ENCODE data around the gene MS4A4E. TPM values are rescaled to one million over a fixed set of nuclear protein-coding genes. Genes with fewer than 3 reads are reported as not detected.

MS4A4E gene
- polyA plus RNA-seq, 6 donors from 2014 or later, result not detected

DNA sequence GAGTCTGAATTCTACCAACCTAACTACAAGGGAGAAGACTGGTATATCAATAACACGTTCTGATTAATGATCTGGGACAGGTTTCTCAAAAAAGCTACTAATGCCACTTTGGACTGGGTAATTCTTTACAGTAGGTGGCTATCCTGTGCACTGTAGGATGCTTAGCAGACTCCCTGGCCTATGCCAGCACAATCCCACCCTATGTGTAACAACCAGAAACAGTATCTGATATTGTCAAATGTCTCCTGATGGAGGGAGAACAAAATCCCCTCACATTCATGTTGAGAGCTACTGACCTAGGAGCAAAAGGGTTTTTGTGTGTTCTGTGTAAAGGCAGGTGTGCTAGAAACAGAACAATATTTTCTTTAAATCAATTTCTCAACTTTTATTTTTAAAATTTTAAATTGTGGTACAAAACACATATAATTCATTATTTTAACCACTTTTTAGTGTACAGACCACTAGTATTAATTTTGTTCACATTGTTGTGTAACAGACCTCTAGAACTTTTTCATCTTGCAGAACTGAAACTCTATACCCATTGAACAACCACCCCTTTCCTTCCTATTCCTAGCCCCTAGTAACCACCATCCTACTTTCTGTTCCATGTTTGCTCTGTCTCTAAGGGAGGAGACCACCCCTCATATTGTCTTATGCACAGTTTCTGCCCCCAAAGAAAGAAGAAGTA lies 58.0 kb downstream of the MS4A4E start:
- peaks cover 38 to 56% (median 56%) of the 10 kb centered on the region in 3 donors for H3K4me1 Mint-ChIP-seq
- H3K27me3 Mint-ChIP-seq, result no peaks in the 10 kb centered on the region
- DNase-seq (peak; percentile 74), ATAC-seq (ENCODE audit: low read depth in 2 of 2) (peak; percentile 93 to 94)
- peak overlapping the region in 6 of 8 donors; percentile 12 to 55 (median 34) for H3K4me3 Mint-ChIP-seq
- peaks cover 2 to 11% (median 7%) of the 10 kb centered on the region in 7 donors for H3K9me3 Mint-ChIP-seq
- peak overlapping the region; percentile 0 to 89 (median 46) for H3K27ac Mint-ChIP-seq
- peaks cover 0 to 8% of the 10 kb centered on the region in 2 donors for H3K36me3 Mint-ChIP-seq

DNA sequence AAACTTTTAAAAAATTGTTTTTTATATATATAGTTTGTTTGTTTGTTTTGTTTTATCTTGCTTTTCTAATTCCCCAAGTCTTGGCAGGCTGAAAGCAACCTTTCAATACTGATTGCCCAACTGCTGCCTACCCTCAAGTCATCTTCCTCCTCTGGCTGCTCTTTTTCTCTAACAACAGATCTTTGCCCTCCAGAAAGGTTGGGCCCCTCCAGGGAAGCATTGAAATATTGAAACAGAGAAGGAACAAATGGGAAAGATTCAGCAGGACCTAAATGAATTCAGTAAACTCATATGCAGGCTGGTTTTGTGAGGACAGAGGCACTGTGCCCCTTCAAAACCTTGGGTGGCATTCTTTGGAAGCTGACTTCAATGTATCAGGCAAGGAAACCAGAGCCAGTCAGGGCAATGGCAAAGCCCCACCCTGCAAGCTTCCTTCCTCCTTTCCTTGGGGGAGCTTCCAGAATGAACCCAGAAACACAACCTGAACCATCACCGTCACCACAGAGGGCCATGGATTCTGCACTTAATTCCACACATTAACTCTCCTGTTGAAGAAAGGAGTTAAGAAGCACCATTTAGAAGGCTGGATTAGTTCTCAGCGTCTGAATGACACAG lies 59.2 kb downstream of the MS4A4E start:
- Mint-ChIP-seq H3K27ac (peak overlapping the region in 3 of 6 donors; percentile 0 to 89 (median 70)), H3K4me3 (peak overlapping the region in 4 of 8 donors; percentile 8 to 70 (median 30)), H3K4me1 (peaks cover 38 to 53% (median 52%) of the 10 kb centered on the region in 3 donors), H3K27me3 (peaks cover 0 to 5% (median 0%) of the 10 kb centered on the region in 3 donors), H3K9me3 (peaks cover 2 to 11% (median 7%) of the 10 kb centered on the region in 7 donors), H3K36me3 (peaks cover 0 to 8% of the 10 kb centered on the region in 2 donors)
- ATAC-seq (ENCODE audit: low read depth in 2 of 2), result no peak
- DNase-seq, result no peak

DNA sequence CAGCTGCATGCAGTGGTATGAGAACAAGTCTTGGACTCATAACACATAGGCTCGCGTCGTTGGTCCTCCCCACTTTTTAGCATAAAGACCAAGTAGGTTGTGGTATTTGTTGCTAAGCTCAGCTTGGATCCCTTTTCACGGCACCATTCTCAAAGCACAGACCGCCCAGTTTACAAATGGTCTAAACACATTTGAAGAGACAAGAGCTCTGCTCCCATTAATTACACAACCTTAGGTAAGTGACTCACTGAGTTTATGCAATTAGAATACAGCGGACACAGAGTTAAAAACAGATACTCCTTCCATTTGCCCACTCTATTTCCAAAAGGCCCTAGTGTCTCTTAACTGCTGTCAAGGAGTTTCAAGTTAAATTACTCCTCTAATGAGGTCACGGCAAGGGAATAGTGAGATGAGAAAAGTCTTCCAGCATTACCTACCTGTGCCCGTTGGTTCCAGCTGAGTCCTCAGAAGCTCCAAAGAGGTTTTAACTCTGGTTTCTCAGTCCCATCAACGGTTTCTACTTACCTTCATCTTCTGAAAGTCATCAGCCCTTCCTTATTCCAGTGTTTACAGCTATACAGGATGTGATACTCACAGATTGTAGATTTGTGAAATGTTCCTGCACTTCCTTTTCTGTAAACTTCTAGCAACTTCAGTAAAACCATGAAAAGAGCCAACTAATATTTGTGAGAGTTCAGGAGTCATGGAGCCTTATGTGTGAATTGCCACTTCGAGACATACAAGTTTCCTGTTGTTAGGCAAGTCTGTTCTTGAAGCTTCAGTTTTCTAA lies 60.2 kb downstream of the MS4A4E start, which contains the start of gene MS4A6A:
Gene MS4A6A (minus strand): TSS at position 543 of the 790 bp plus-strand sequence. CDS start 1,356 bp downstream, outside the sequence.
- H3K9me3 Mint-ChIP-seq, result peaks cover 2 to 11% (median 7%) of the 10 kb centered on the region in 7 donors
- DNase-seq (no peak), ATAC-seq (ENCODE audit: low read depth in 2 of 2) (no peak)
- peaks cover 0 to 8% of the 10 kb centered on the region in 2 donors for H3K36me3 Mint-ChIP-seq
- peak within 1 kb of the TSS in 3 of 6 donors; percentile 0 to 89 (median 70) for H3K27ac Mint-ChIP-seq
- peaks cover 38 to 49% (median 47%) of the 10 kb centered on the region in 3 donors for H3K4me1 Mint-ChIP-seq
- peaks cover 0 to 5% (median 0%) of the 10 kb centered on the region in 3 donors for H3K27me3 Mint-ChIP-seq
- peak within 1 kb of the TSS in 3 of 8 donors; percentile 1 to 49 (median 8) for H3K4me3 Mint-ChIP-seq

DNA sequence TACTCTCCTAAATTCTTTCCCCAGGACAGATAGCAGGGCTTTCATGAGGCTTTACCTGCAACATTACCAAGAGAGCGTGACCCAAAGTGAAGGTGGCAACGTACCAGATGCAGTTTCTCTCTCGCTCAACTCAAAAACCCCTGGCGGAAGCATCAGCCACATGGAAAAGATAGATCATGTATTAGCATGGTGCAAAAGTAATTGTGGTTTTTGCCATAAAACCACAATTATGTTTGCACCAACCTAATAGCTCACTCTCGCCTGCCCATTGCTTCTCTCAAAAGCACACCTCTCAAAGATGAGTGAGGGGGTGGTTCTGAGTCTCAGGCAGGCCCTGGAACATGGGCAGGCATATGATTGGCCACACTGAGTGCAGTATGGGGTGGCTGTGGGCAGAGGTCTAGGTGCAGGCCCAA lies 67.1 kb downstream of the MS4A4E start:
- peaks cover 0 to 14% (median 3%) of the 10 kb centered on the region in 7 donors for H3K9me3 Mint-ChIP-seq
- no peak overlapping the region for H3K27ac Mint-ChIP-seq
- H3K4me3 Mint-ChIP-seq, result no peak overlapping the region
- H3K4me1 Mint-ChIP-seq, result peaks cover 0 to 10% (median 4%) of the 10 kb centered on the region in 3 donors
- peaks cover 5 to 10% (median 6%) of the 10 kb centered on the region in 3 donors for H3K27me3 Mint-ChIP-seq
- H3K36me3 Mint-ChIP-seq, result peaks cover 4 to 7% of the 10 kb centered on the region in 2 donors
- DNase-seq (no peak), ATAC-seq (ENCODE audit: low read depth in 2 of 2) (no peak)

DNA sequence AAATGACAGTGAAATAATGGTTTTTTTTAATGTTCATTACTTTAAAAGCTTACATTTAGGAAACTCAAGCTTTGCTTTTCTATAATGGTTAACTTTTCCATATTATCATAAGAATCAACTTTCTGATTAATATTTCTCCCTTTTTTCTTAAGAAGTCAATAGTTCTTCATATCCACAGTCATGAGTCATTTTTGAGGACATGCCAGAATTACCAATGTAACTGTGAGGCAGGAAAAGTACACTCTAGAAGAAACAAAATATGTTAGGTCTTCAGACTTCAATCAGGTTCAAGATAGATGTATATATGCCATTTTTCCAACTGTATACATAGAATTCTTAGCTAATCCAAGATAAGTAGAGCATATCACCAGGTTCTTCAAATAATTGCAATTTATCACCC lies 70.9 kb downstream of the MS4A4E start:
- Mint-ChIP-seq H3K4me1 (peaks cover 0 to 10% (median 4%) of the 10 kb centered on the region in 3 donors), H3K36me3 (peaks cover 13 to 32% of the 10 kb centered on the region in 2 donors), H3K9me3 (peaks cover 13 to 48% (median 25%) of the 10 kb centered on the region in 7 donors), H3K27me3 (peaks cover 6 to 15% (median 6%) of the 10 kb centered on the region in 3 donors), H3K27ac (no peak overlapping the region), H3K4me3 (no peak overlapping the region)
- ATAC-seq (ENCODE audit: low read depth in 2 of 2) (no peak), DNase-seq (no peak)

DNA sequence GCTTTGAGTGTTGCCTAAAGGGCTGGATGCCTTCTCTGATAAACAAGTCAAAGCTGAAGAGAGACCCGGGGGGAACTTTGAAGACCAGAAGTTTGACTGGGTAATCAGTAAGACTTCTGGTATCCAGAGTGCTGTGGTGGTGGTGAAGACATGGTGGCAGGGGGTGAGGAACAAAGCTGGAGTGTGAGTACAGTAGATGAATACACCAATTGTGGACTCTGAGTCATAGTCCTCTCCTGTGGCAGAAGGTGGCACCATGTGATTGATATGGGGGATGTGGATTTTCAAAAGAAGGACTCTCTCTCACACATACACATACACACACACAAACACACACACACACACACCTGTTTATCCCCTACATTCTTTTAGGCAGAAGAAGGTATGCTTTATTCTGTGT lies 72.4 kb downstream of the MS4A4E start:
- no peak overlapping the region for H3K4me3 Mint-ChIP-seq
- no peak overlapping the region for H3K27ac Mint-ChIP-seq
- ATAC-seq (ENCODE audit: low read depth in 2 of 2) (no peak), DNase-seq (no peak)
- peaks cover 13 to 32% of the 10 kb centered on the region in 2 donors for H3K36me3 Mint-ChIP-seq
- H3K4me1 Mint-ChIP-seq, result peaks cover 0 to 3% (median under 1%) of the 10 kb centered on the region in 3 donors
- peaks cover 13 to 52% (median 28%) of the 10 kb centered on the region in 7 donors for H3K9me3 Mint-ChIP-seq
- H3K27me3 Mint-ChIP-seq, result peaks cover 6 to 15% (median 6%) of the 10 kb centered on the region in 3 donors

DNA sequence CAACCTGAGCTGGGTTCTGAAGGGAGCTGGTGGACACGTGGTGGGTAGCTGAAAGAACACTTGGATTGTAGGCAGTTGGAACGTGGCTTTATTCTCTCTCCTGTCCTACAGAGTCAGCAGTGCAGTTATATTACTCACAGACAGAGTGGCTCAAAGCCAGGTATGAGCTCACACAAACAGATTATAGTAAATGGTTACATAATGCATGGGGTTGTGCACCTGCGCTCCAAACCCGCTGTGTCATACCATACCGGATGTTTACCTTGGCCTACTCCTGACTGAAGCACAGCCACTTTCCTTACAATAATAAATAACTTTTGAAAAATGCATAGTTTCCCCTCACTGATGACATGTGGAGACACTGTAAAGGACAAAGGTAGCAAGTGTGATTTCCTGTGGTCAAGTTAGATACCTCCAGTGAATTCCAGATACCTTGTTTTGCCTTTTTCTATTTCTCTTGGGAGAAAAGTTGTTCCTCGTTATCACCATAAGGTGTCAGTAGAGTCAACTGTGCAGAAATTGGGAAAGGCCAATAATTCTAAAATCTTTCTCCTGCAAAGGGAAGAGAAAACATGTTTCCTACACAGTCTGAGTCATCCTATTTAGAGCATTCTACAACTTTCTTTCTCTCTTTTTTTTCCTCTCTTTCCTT lies 73.5 kb downstream of the MS4A4E start:
- peaks cover 0 to 2% (median 0%) of the 10 kb centered on the region in 3 donors for H3K4me1 Mint-ChIP-seq
- DNase-seq (no peak), ATAC-seq (ENCODE audit: low read depth in 2 of 2) (no peak)
- H3K36me3 Mint-ChIP-seq, result peaks cover 11 to 32% of the 10 kb centered on the region in 2 donors
- peaks cover 13 to 62% (median 28%) of the 10 kb centered on the region in 7 donors for H3K9me3 Mint-ChIP-seq
- H3K4me3 Mint-ChIP-seq, result no peak overlapping the region
- H3K27me3 Mint-ChIP-seq, result peaks cover 0 to 15% (median 6%) of the 10 kb centered on the region in 3 donors
- peak overlapping the region in 1 of 6 donors; percentile 84 for H3K27ac Mint-ChIP-seq

DNA sequence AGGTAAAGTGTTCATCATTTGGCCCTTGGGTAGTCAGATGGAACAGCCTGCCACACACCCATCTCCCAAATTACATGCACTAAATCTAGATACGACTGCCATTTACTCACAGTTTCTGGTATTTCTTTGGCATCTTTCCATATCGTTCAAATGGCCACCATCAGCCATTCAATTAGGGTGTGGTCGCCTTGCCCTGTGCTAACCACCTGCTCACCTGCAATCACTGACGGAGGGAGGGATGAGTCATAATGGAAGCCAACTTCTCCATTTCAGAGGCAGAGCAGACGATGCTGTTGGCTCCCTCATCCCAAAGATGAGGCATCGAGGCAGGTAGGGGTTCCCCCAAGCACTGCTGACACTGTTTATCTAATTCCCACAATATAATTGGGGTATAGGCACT lies 74.6 kb downstream of the MS4A4E start:
- peaks cover 13 to 64% (median 28%) of the 10 kb centered on the region in 7 donors for H3K9me3 Mint-ChIP-seq
- no peak for ATAC-seq (ENCODE audit: low read depth in 2 of 2)

DNA sequence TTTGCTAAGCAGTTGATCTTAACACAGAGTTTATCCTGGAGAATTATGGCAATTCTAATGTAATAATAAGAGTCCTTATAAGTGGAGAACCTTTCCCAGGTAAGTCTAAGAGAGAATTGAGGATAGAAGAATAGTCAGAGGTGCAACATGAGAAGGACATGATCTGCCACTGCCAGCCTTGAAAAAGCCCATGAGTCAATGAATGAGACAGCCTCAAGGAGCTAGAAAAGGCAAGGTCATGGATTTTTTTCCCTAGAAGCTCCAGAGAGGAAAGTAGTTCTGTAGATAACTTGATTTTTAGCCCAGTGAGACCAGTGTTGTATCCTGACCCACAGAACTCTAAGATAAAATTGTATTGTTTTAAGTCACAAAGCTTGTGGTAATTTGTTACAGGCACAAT lies 77.0 kb downstream of the MS4A4E start:
- Mint-ChIP-seq H3K36me3 (peaks cover 11 to 29% of the 10 kb centered on the region in 2 donors), H3K27ac (no peak overlapping the region), H3K4me3 (no peak overlapping the region), H3K9me3 (peaks cover 12 to 51% (median 28%) of the 10 kb centered on the region in 7 donors), H3K27me3 (peaks cover 0 to 6% (median 5%) of the 10 kb centered on the region in 3 donors), H3K4me1 (peaks cover 0 to 2% (median 0%) of the 10 kb centered on the region in 3 donors)
- no peak for DNase-seq
- ATAC-seq (ENCODE audit: low read depth in 2 of 2), result no peak

More for the DNA sequence above, 74.6 kb downstream of the MS4A4E start:
- peaks cover 0 to 15% (median 6%) of the 10 kb centered on the region in 3 donors for H3K27me3 Mint-ChIP-seq
- no peak overlapping the region for H3K4me3 Mint-ChIP-seq
- DNase-seq, result no peak
- peaks cover 11 to 32% of the 10 kb centered on the region in 2 donors for H3K36me3 Mint-ChIP-seq
- H3K4me1 Mint-ChIP-seq, result peaks cover 0 to 2% (median 0%) of the 10 kb centered on the region in 3 donors
- no peak overlapping the region for H3K27ac Mint-ChIP-seq

DNA sequence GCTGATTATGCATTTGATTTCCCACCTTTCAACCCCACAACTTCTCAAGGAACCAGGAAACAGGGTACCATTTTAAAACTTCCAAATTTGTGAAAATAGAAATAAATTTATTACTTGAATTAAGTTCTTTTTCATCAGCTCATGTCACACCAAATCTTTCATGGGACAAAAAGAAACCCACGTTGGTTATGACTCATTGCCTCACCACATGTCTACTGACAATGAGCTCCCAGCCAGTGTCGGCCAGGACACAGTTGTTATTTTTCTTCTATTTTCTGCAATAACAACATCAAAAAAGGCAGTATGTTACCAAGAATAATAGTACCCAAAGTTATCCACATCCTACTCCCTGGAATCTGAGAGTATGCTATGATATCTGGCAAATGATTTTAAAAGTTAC lies 77.4 kb downstream of the MS4A4E start:
- H3K9me3 Mint-ChIP-seq, result peaks cover 8 to 47% (median 27%) of the 10 kb centered on the region in 7 donors
- DNase-seq, result no peak
- no peak for ATAC-seq (ENCODE audit: low read depth in 2 of 2)
- peaks cover 0 to 3% (median under 1%) of the 10 kb centered on the region in 3 donors for H3K27me3 Mint-ChIP-seq
- H3K4me1 Mint-ChIP-seq, result peaks cover 0 to 2% (median 0%) of the 10 kb centered on the region in 3 donors
- H3K36me3 Mint-ChIP-seq, result peaks cover 11 to 25% of the 10 kb centered on the region in 2 donors
- H3K27ac Mint-ChIP-seq, result no peak overlapping the region
- no peak overlapping the region for H3K4me3 Mint-ChIP-seq

DNA sequence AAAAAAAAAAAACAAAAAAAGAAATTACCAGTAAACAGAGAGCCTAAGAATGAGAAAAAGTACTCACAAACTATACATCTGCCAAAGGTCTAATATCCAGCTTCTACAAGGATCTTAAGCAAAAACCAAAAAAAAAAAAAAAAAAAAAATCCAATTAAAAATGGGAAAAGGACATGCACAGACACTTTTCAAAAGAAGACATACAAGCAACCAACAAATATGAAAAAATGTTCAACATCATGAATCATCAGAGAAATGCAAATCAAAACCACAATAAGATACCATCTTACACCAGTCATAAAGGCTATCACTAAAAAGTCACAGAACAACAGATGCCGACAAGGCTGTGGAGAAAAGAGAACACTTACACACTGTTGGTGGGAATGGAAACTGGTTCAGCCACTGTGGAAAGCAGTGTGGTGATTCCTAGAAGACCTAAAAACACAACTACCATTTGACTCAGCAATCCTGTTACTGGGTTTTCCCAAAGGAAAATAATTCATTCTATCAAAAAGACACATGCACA lies 78.3 kb downstream of the MS4A4E start:
- peaks cover 0 to 2% (median 0%) of the 10 kb centered on the region in 3 donors for H3K4me1 Mint-ChIP-seq
- H3K9me3 Mint-ChIP-seq, result peaks cover under 1 to 38% (median 19%) of the 10 kb centered on the region in 7 donors
- no peaks in the 10 kb centered on the region for H3K27me3 Mint-ChIP-seq
- no peak for DNase-seq
- peaks cover 11 to 15% of the 10 kb centered on the region in 2 donors for H3K36me3 Mint-ChIP-seq
- no peak overlapping the region for H3K4me3 Mint-ChIP-seq
- ATAC-seq (ENCODE audit: low read depth in 2 of 2), result no peak
- H3K27ac Mint-ChIP-seq, result no peak overlapping the region

DNA sequence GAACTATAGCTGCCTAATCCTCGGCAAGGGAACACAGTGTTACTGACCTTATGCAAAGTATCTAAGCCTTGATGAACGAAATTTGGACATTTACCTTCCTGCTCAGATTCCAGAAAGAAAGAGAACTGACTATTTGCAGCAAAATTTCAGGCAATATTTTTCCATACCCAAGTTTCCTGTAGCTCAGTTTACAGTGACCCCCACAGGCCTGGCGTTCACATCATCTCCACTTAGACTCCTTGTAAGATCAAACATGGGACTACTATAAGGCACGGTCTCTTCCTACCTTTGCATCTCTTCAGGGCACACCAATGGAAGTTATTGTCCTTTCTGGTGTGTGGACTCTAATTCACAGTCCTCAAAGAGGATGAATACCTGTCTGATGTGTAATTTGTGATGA lies 81.2 kb downstream of the MS4A4E start:
- H3K36me3 Mint-ChIP-seq, result peaks cover 0 to 5% of the 10 kb centered on the region in 2 donors
- H3K4me1 Mint-ChIP-seq, result no peaks in the 10 kb centered on the region
- ATAC-seq (ENCODE audit: low read depth in 2 of 2) (no peak), DNase-seq (no peak)
- no peak overlapping the region for H3K27ac Mint-ChIP-seq
- H3K4me3 Mint-ChIP-seq, result no peak overlapping the region
- H3K27me3 Mint-ChIP-seq, result peaks cover 0 to 8% (median 0%) of the 10 kb centered on the region in 3 donors
- peaks cover 0 to 13% (median 4%) of the 10 kb centered on the region in 7 donors for H3K9me3 Mint-ChIP-seq

All from naive B cell (primary cell).